ENCODE results near the gene SLU7. TPM values are rescaled to one million over a fixed set of nuclear protein-coding genes. Genes with fewer than 3 reads are reported as not detected.

The SLU7 gene
- total RNA-seq, 4 donors from 2014 or later, result 26.6 to 90.0 (median 52.4) TPM

DNA sequence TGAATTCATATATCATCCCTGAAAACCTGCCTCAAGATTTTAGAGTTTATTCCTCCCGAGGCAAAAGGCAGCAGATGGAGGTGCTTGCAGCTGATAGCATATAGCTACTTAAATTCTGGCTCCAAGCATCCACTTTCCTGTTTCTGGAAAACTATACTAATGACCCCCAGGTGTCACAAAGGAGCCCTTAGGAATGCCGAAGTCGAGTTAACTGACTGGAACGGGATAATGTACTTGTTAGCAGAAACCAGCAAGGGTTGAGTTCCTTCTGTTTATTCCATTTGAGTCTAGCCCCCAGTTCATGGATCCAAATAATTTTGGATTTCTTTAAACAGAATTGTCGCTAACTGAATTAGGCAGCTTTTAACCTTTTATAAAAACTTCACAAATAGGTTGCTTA lies 47.2 kb upstream of the SLU7 start:
- Histone ChIP-seq H3K4me3 (no peak overlapping the region), H3K36me3 (no peaks in the 10 kb centered on the region), H3K27me3 (no peaks in the 10 kb centered on the region), H3K27ac (no peak overlapping the region), H3K4me1 (no peaks in the 10 kb centered on the region), H3K9me3 (no peaks in the 10 kb centered on the region)
- TF ChIP-seq, protein P1, sequence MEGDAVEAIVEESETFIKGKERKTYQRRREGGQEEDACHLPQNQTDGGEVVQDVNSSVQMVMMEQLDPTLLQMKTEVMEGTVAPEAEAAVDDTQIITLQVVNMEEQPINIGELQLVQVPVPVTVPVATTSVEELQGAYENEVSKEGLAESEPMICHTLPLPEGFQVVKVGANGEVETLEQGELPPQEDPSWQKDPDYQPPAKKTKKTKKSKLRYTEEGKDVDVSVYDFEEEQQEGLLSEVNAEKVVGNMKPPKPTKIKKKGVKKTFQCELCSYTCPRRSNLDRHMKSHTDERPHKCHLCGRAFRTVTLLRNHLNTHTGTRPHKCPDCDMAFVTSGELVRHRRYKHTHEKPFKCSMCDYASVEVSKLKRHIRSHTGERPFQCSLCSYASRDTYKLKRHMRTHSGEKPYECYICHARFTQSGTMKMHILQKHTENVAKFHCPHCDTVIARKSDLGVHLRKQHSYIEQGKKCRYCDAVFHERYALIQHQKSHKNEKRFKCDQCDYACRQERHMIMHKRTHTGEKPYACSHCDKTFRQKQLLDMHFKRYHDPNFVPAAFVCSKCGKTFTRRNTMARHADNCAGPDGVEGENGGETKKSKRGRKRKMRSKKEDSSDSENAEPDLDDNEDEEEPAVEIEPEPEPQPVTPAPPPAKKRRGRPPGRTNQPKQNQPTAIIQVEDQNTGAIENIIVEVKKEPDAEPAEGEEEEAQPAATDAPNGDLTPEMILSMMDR (IDR thresholded peaks at IDR 0.05), result no peak
- TF ChIP-seq POLR2A (IDR thresholded peaks at IDR 0.05), result no peak
- intact Hi-C loops (cut with DNase I; ENCODE audit: low total_unique reads), result no loop called here
- no peak for DNase-seq

- TF ChIP-seq, protein P1 (IDR thresholded peaks at IDR 0.05), result no peak
- TF ChIP-seq POLR2A (IDR thresholded peaks at IDR 0.05), result no peak
- intact Hi-C loops (cut with DNase I; ENCODE audit: low total_unique reads), result no loop called here
- no peaks in the 10 kb centered on the region for H3K4me1 ChIP-seq
- no peak overlapping the region for H3K27ac ChIP-seq
- H3K36me3 ChIP-seq, result no peaks in the 10 kb centered on the region
- no peaks in the 10 kb centered on the region for H3K27me3 ChIP-seq
- no peak for DNase-seq
- H3K9me3 ChIP-seq, result no peaks in the 10 kb centered on the region
- H3K4me3 ChIP-seq, result no peak overlapping the region
These were observed 45.6 kb upstream of the SLU7 start for GRCh38 chr5:160464466-160464797.

GRCh38 chr5:160463740-160464465 lies 45.0 kb upstream of the SLU7 start:
- intact Hi-C loops (cut with DNase I; ENCODE audit: low total_unique reads), result no loop called here

GRCh38 chr5:160463227-160463626 lies 44.3 kb upstream of the SLU7 start:
- intact Hi-C loops (cut with DNase I; ENCODE audit: low total_unique reads), result no loop called here
- Histone ChIP-seq H3K4me3 (no peak overlapping the region), H3K9me3 (no peaks in the 10 kb centered on the region), H3K27ac (no peak overlapping the region), H3K27me3 (no peaks in the 10 kb centered on the region), H3K36me3 (no peaks in the 10 kb centered on the region), H3K4me1 (no peaks in the 10 kb centered on the region)
- DNase-seq, result no peak
- TF ChIP-seq, protein P1 (IDR thresholded peaks at IDR 0.05), result no peak
- no peak for TF ChIP-seq POLR2A (IDR thresholded peaks at IDR 0.05)

More at GRCh38 chr5:160463740-160464465, 45.0 kb upstream of the SLU7 start:
- Histone ChIP-seq H3K27me3 (no peaks in the 10 kb centered on the region), H3K4me1 (no peaks in the 10 kb centered on the region), H3K27ac (no peak overlapping the region), H3K36me3 (no peaks in the 10 kb centered on the region), H3K4me3 (no peak overlapping the region), H3K9me3 (no peaks in the 10 kb centered on the region)
- no peak for DNase-seq
- no peak for TF ChIP-seq POLR2A (IDR thresholded peaks at IDR 0.05)
- TF ChIP-seq, protein P1 (IDR thresholded peaks at IDR 0.05), result no peak

- intact Hi-C loops (cut with DNase I; ENCODE audit: low total_unique reads), result no loop called here
- TF ChIP-seq POLR2A (IDR thresholded peaks at IDR 0.05), result no peak
- TF ChIP-seq, protein P1 (IDR thresholded peaks at IDR 0.05), result no peak
- Histone ChIP-seq H3K9me3 (no peaks in the 10 kb centered on the region), H3K27me3 (no peaks in the 10 kb centered on the region), H3K4me3 (no peak overlapping the region), H3K4me1 (no peaks in the 10 kb centered on the region), H3K36me3 (no peaks in the 10 kb centered on the region), H3K27ac (no peak overlapping the region)
- DNase-seq, result no peak
These were observed 43.3 kb upstream of the SLU7 start for GRCh38 chr5:160462167-160462566.
